GM12878 (cell line): Measurements from ENCODE around the gene KLF14. TPM values are rescaled to one million over a fixed set of nuclear protein-coding genes. Genes with fewer than 3 reads are reported as not detected.

Experiments
- ATAC-seq: fragments of 200-7000 bp; cut with Tn5 transposase; 3 replicates; pipeline ENCODE4 v1.9.1; 2020; ENCODE audit warnings: mild to moderate bottlenecking, moderate library complexity
- BruUV-seq: library from RNA; stranded (reverse); fragments of 400-500 nt; replicated peaks from 2 replicates; lab custom pipeline; 2021; lab: Mats Ljungman, UMichigan
- CTCF ChIA-PET: fragments of 300-600 bp; sonication (Branson Sonifier 250); formaldehyde crosslinking; extraction: SDS; loops from one replicate; lab custom pipeline; 2021; ENCODE audit warnings: inconsistent platforms; lab: Yijun Ruan, JAX
- POLR2A ChIA-PET: fragments of 350-600 bp; formaldehyde crosslinking; extraction: SDS; loops from one replicate; lab custom pipeline; 2021; ENCODE audit warnings: inconsistent platforms; lab: Charles Lee
- RAD21 ChIA-PET: fragments of 300-600 bp; sonication (Branson Sonifier 250); formaldehyde crosslinking; loops from one replicate; lab custom pipeline; 2023; ENCODE audit warnings: antibody characterized with exemption; ENCODE audit not compliant: unreplicated experiment; lab: Charles Lee
- SMC1A ChIA-PET: fragments of 300-600 bp; sonication (Branson Sonifier 250); formaldehyde crosslinking; loops from one replicate; lab custom pipeline; 2023; ENCODE audit not compliant: unreplicated experiment, uncharacterized antibody; lab: Charles Lee
- DNase-seq: peaks from one replicate; pipeline ENCODE4 v3.0.0-alpha.2; 2011; ENCODE audit warnings: low read depth, low spot score
- FAIRE-seq: peaks from 3 replicates; lab custom pipeline; 2011; peaks lifted over from hg19 to GRCh38; lab: Jason Lieb, UNC
- H2AFZ ChIP-seq: 2 replicates; pipeline ENCODE4 v1.6.0; 2011; ENCODE audit warnings: low read depth, low read length, control low read depth; ENCODE audit not compliant: control insufficient read depth
- H3K27ac ChIP-seq: 2 replicates; pipeline ENCODE4 v1.5.1; 2011; ENCODE audit warnings: control low read depth; ENCODE audit not compliant: control insufficient read depth, insufficient read depth
- H3K27me3 ChIP-seq, 2 experiments: replicated peaks in 1 of 2; 2 replicates each; pipeline versions ENCODE4 v1.6.0 to v1.6.1; 2011; ENCODE audit warnings: low read length in 1 of 2; ENCODE audit not compliant: control insufficient read depth in 2 of 2, insufficient read depth in 2 of 2
- H3K36me3 ChIP-seq, 2 experiments: 2 replicates each; pipeline ENCODE4 v1.5.1; 2011; ENCODE audit warnings: low read length in 1 of 2; ENCODE audit not compliant: control insufficient read depth in 2 of 2, insufficient read depth in 2 of 2
- H3K4me1 ChIP-seq: 2 replicates; pipeline ENCODE4 v1.6.1; 2011; ENCODE audit warnings: mild to moderate bottlenecking, low read length, moderate library complexity, mixed read lengths; ENCODE audit not compliant: control insufficient read depth, insufficient read depth
- H3K4me2 ChIP-seq: 2 replicates; pipeline ENCODE4 v1.6.0; 2011; ENCODE audit warnings: control low read depth; ENCODE audit not compliant: control insufficient read depth, insufficient read depth
- H3K4me3 ChIP-seq: fragments of 200-600 bp; sonication (generic); 2 replicates; pipeline ENCODE4 v1.5.1; 2016
- H3K79me2 ChIP-seq: 2 replicates; pipeline ENCODE4 v1.6.0; 2011; ENCODE audit warnings: low read length; ENCODE audit not compliant: control insufficient read depth, insufficient read depth
- H3K9ac ChIP-seq: 2 replicates; pipeline ENCODE4 v1.8.0; 2011; ENCODE audit warnings: low read length, control low read depth, mixed read lengths; ENCODE audit not compliant: control insufficient read depth, insufficient read depth
- H3K9me3 ChIP-seq: replicated peaks from 3 replicates; pipeline ENCODE4 v1.5.1; 2011; ENCODE audit warnings: mild to moderate bottlenecking, low read length; ENCODE audit not compliant: control insufficient read depth, insufficient read depth
- H4K20me1 ChIP-seq: 2 replicates; pipeline ENCODE4 v1.6.0; 2011; ENCODE audit not compliant: control insufficient read depth, insufficient read depth
- BCL11A ChIP-seq: IDR thresholded peaks from 2 replicates; pipeline ENCODE4 v1.6.1; 2011; ENCODE audit warnings: low read depth, low read length
- CREM ChIP-seq: IDR thresholded peaks from 2 replicates; pipeline ENCODE4 v1.6.1; 2014; ENCODE audit warnings: antibody characterized with exemption, low read depth
- IRF4 ChIP-seq: IDR thresholded peaks from 2 replicates; pipeline ENCODE4 v1.6.1; 2011; ENCODE audit warnings: low read depth, low read length
- NFIC ChIP-seq: IDR thresholded peaks from 2 replicates; pipeline ENCODE4 v1.6.1; 2012; ENCODE audit warnings: low read depth, mild to moderate bottlenecking, inconsistent platforms, low read length, moderate library complexity
- PAX8 ChIP-seq: fragments of 450-650 bp; IDR thresholded peaks from 2 replicates; pipeline ENCODE4 v1.6.1; 2017; ENCODE audit warnings: mild to moderate bottlenecking, moderate library complexity
- RBBP5 ChIP-seq: fragments of 200-600 bp; sonication (generic); conservative IDR thresholded peaks from 2 replicates; pipeline ENCODE4 v1.6.1; 2016
- RUNX3 ChIP-seq: IDR thresholded peaks from 2 replicates; pipeline ENCODE4 v1.6.1; 2012; ENCODE audit warnings: low read length, inconsistent platforms
- SPI1 ChIP-seq: IDR thresholded peaks from 2 replicates; pipeline ENCODE4 v1.6.1; 2011; ENCODE audit warnings: low read depth, mild to moderate bottlenecking, low read length, moderate library complexity, borderline replicate concordance; ENCODE audit not compliant: insufficient read depth
- WGBS: methylation state at CpG from one replicate; pipeline ENCODE4 v1.1.6; 2016; ENCODE audit warnings: low lambda C conversion rate; ENCODE audit not compliant: insufficient replicate concordance, insufficient coverage; ENCODE audit errors: missing lambda C conversion rate; 5-methylcytosine and 5-hydroxymethylcytosine counted together
- in situ Hi-C: fragments of 300-500 bp; cut with MboI; formaldehyde crosslinking; loops from 9 replicates; pipeline ENCODE4 v1.14.3; 2018; ENCODE audit warnings: mixed read lengths
- intact Hi-C: fragments of 100-400 bp; cut with micrococcal nuclease; formaldehyde crosslinking; loops from one replicate; pipeline ENCODE4 v1.14.2; 2022; ENCODE audit not compliant: unreplicated experiment
- polyA plus RNA-seq, 11 experiments: library from polyadenylated mRNA; depleted of rRNA in 4 of 11; unstranded in 6 of 11; stranded (reverse) in 5 of 11; fragments of >200 nt; fragmentation: Nextera tagmentation in 4 of 11; fragmentation: Illumina TruSeq in 1 of 11; extraction: Ambion mirVana in 4 of 11; extraction: Trizol in 1 of 11; gene quantifications; 1 replicate in 1 of 11; 2 replicates in 10 of 11; pipeline versions ENCODE4 v1.2.1 to v1.2.3, GENCODE V29; 2011 to 2016; ENCODE audit warnings: inconsistent platforms in 2 of 11, missing spikeins in 2 of 11, low read depth in 1 of 11
- total RNA-seq, 4 experiments: library from RNA; depleted of rRNA in 3 of 4; stranded (reverse); fragments of >200 nt in 3 of 4; fragmentation: Illumina TruSeq in 1 of 4; extraction: Trizol in 1 of 4; gene quantifications; 2 replicates each; pipeline versions ENCODE4 v1.2.1 to v1.2.3, GENCODE V29; 2013 to 2021
- TF ChIP-seq, protein P1 (sequence below): IDR thresholded peaks from 2 replicates; pipeline ENCODE4 v1.6.1; 2011; ENCODE audit warnings: borderline replicate concordance, low read depth, mild to moderate bottlenecking, moderate library complexity, low read length; ENCODE audit not compliant: insufficient read depth, poor library complexity, severe bottlenecking
- TF ChIP-seq, protein P2 (sequence below): IDR thresholded peaks from 2 replicates; pipeline ENCODE4 v1.6.1; 2012; ENCODE audit warnings: low read depth, low read length, improper control_type of control experiment
- TF ChIP-seq, protein P3 (sequence below): fragments of 450-650 bp; IDR thresholded peaks from 2 replicates; pipeline ENCODE4 v1.6.1; 2018; ENCODE audit warnings: mild to moderate bottlenecking, low read depth, moderate library complexity; ENCODE audit not compliant: partially characterized antibody

Gene KLF14
- total and polyA plus RNA-seq, 10 of the 15 experiments (the other 5 are each of a cell fraction or from before 2014, with no cell fraction given): 0.06 TPM; not detected in 9

DNA sequence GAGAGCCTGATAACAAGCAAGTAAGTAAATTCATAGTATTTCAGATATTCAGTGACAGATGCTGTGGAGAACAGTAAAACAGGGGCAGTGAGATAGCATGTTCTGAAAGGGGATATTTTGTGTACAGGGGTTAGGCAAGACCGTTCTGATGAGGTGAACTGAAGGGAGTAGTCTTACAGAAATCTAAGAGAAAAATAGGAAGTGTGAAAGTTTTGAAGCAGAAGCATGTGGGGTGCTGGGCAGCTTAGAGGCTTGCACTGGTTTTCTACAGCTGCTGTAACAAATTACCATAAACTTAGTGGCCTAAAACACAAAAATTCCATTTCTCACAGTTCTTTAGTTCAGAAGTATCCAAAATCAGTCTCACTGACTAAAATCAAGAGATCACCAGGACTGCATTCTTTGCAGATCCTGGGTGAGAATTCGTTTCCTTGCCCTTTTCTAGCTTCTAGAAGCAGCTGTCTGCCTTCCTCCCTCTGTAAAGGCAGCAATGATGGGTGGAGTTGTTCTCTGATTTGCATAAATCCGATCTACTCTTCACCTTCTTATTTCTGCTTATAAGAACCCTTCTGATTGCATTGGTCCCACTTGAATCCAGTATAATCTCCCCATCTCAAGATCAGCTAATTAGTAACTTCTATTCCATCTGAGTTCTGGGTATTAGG, 7.5 kb upstream of the KLF14 start:
- ChIA-PET SMC1A (interaction anchor here (0.6 to 2.6 kb wide), 3 partner anchors 10 to 21 kb away, joined by 3 to 11 read pairs (median 4); no protein-coding TSS in a partner anchor), RAD21 (no interaction called here), POLR2A (interaction anchor here (0.6 kb wide), 1 partner anchor 536 kb away, joined by 3 read pairs; the partner anchor contains the start of gene TMEM209), CTCF (interaction anchor here (2.2 kb wide), 1 partner anchor 17 kb away, joined by 7 read pairs; no protein-coding TSS in a partner anchor)
- no peaks in the 10 kb centered on the region for H4K20me1 ChIP-seq
- no peaks in the 10 kb centered on the region for H3K79me2 ChIP-seq
- H3K4me3 ChIP-seq: no peak overlapping the region; the same call in 1 of the 2 replicates
- H3K27me3 ChIP-seq: peaks cover 0 to 8% of the 10 kb centered on the region in 2 experiments; a peak in 2 of 4 replicates
- 0% methylated on average over 3 of the region's 3 CpGs for WGBS
- H2AFZ ChIP-seq: no peak overlapping the region
- in situ Hi-C loops: no loop called here
- no TSS peak for BruUV-seq
- no peak overlapping the region for H3K9ac ChIP-seq
- no peaks in the 10 kb centered on the region for H3K9me3 ChIP-seq
- H3K4me2 ChIP-seq: peak overlapping the region; percentile 67
- TF ChIP-seq RUNX3 (0 out of 2 replicates have a peak, but pooled peaks have one; percentile 7), RBBP5 (no peak), SPI1 (peak; percentile 85)
- TF ChIP-seq, all 136 proteins: peak for 2
- H3K4me1 ChIP-seq: peaks cover 3% of the 10 kb centered on the region
- DNase-seq (no peak), ATAC-seq (peak; percentile 76), FAIRE-seq (peak; percentile 59)
- no peaks in the 10 kb centered on the region for H3K36me3 ChIP-seq
- intact Hi-C loops: no loop called here
- H3K27ac ChIP-seq: no peak overlapping the region

DNA sequence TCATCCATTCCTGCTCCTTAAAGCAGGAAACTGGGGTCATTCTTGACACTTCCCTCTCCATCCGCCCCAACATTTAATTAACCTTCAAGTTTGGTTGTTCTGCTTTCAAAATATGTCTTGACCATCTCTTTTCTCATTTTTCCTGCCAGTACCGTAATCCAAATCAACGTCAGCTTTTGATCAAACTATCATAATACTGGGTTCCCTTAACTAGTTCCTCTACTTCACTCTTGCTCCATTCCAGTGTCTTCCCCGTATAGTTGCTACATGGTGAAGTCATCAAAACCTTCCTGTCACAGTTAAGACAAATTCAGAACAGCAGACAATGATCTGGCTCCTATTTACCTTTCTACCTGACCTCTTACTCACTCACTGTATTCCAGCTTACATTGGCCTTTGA, 6.6 kb upstream of the KLF14 start:
- Histone ChIP-seq H3K36me3 (no peaks in the 10 kb centered on the region), H3K9ac (no peak overlapping the region), H3K4me1 (peaks cover 3% of the 10 kb centered on the region), H3K4me3 (no peak overlapping the region), H3K4me2 (no peak overlapping the region), H3K9me3 (no peaks in the 10 kb centered on the region), H3K27me3 (peaks cover 0 to 12% of the 10 kb centered on the region in 2 experiments; a peak in 2 of 4 replicates), H3K79me2 (no peaks in the 10 kb centered on the region), H3K27ac (no peak overlapping the region), H2AFZ (no peak overlapping the region), H4K20me1 (no peaks in the 10 kb centered on the region)
- WGBS: 63% methylated on average over 4 of the region's 4 CpGs
- ChIA-PET SMC1A (interaction anchor here (2.6 kb wide), 1 partner anchor 17 kb away, joined by 11 read pairs; no protein-coding TSS in a partner anchor), POLR2A (no interaction called here), CTCF (interaction anchor here (1.0 kb wide), 1 partner anchor 17 kb away, joined by 3 read pairs; no protein-coding TSS in a partner anchor), RAD21 (no interaction called here)
- intact Hi-C loops: no loop called here
- no peak for DNase-seq
- no peak for FAIRE-seq
- in situ Hi-C loops: no loop called here
- BruUV-seq: no TSS peak
- ATAC-seq: no peak
- TF ChIP-seq IRF4 (no peak), NFIC (no peak), CREM (no peak), PAX8 (no peak), BCL11A (no peak)
- TF ChIP-seq, protein P1, sequence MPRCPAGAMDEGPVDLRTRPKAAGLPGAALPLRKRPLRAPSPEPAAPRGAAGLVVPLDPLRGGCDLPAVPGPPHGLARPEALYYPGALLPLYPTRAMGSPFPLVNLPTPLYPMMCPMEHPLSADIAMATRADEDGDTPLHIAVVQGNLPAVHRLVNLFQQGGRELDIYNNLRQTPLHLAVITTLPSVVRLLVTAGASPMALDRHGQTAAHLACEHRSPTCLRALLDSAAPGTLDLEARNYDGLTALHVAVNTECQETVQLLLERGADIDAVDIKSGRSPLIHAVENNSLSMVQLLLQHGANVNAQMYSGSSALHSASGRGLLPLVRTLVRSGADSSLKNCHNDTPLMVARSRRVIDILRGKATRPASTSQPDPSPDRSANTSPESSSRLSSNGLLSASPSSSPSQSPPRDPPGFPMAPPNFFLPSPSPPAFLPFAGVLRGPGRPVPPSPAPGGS: no peak
- TF ChIP-seq, protein P2, sequence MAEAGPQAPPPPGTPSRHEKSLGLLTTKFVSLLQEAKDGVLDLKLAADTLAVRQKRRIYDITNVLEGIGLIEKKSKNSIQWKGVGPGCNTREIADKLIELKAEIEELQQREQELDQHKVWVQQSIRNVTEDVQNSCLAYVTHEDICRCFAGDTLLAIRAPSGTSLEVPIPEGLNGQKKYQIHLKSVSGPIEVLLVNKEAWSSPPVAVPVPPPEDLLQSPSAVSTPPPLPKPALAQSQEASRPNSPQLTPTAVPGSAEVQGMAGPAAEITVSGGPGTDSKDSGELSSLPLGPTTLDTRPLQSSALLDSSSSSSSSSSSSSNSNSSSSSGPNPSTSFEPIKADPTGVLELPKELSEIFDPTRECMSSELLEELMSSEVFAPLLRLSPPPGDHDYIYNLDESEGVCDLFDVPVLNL: no peak
- TF ChIP-seq, protein P3, sequence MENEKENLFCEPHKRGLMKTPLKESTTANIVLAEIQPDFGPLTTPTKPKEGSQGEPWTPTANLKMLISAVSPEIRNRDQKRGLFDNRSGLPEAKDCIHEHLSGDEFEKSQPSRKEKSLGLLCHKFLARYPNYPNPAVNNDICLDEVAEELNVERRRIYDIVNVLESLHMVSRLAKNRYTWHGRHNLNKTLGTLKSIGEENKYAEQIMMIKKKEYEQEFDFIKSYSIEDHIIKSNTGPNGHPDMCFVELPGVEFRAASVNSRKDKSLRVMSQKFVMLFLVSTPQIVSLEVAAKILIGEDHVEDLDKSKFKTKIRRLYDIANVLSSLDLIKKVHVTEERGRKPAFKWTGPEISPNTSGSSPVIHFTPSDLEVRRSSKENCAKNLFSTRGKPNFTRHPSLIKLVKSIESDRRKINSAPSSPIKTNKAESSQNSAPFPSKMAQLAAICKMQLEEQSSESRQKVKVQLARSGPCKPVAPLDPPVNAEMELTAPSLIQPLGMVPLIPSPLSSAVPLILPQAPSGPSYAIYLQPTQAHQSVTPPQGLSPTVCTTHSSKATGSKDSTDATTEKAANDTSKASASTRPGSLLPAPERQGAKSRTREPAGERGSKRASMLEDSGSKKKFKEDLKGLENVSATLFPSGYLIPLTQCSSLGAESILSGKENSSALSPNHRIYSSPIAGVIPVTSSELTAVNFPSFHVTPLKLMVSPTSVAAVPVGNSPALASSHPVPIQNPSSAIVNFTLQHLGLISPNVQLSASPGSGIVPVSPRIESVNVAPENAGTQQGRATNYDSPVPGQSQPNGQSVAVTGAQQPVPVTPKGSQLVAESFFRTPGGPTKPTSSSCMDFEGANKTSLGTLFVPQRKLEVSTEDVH: no peak
